ENCODE measurements around the gene MEIS2. TPM values are rescaled to one million over a fixed set of nuclear protein-coding genes. Genes with fewer than 3 reads are reported as not detected.

MEIS2 gene
- total RNA-seq, 1 donor from 2014 or later: 35.6 TPM

DNA sequence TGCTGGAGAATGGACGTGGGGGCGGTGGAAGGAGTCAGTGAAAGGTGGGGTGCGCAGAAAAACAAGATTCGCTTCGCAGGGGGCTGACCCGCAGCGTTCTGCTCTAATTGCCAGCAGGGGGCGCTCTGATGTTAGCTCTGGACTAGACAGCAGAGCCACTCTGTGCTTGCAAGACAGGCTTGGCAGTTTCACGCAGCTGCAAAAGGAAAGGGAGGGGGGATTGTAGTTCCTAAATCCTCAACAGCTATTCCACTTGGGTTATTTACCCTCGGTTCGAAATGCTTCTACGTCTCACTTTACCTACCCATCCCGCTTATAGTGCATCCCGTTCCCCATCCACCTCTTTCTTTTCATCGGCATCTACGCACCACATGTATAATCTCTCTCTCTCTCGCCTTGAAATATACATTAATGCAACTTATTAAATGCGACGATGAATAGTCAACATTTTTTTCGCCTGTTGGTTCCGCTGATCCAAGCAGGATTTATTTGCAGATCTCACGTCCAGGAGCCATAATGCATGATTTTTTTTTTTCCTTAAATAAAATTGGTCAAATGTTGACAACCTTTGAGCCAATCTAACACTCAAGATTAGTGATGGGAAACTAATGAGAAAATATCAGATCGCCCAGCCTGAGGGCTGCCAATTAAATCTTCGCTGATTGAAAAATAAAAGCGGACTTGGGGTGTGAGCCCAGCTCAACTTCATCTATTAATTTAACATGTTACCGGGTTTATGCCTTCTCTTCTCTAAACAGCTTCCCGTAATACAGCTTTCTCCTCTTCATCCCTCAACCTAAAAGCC, 216.4 kb downstream of the MEIS2 start:
- peaks cover 91% of the 10 kb centered on the region for H3K27me3 ChIP-seq (ENCODE audit: insufficient read depth, low read length)
- peak overlapping the region; percentile 60 for H3K4me3 Mint-ChIP-seq (ENCODE audit: unreplicated experiment)
- peaks cover 3% of the 10 kb centered on the region for H3K9me3 ChIP-seq (ENCODE audit: insufficient read depth, low read depth, low read length)
- peak overlapping the region; percentile 80 for H3K4me2 ChIP-seq (ENCODE audit: low read length)
- no peak overlapping the region for H3K27ac Mint-ChIP-seq (ENCODE audit: unreplicated experiment)
- TF ChIP-seq, protein P1, sequence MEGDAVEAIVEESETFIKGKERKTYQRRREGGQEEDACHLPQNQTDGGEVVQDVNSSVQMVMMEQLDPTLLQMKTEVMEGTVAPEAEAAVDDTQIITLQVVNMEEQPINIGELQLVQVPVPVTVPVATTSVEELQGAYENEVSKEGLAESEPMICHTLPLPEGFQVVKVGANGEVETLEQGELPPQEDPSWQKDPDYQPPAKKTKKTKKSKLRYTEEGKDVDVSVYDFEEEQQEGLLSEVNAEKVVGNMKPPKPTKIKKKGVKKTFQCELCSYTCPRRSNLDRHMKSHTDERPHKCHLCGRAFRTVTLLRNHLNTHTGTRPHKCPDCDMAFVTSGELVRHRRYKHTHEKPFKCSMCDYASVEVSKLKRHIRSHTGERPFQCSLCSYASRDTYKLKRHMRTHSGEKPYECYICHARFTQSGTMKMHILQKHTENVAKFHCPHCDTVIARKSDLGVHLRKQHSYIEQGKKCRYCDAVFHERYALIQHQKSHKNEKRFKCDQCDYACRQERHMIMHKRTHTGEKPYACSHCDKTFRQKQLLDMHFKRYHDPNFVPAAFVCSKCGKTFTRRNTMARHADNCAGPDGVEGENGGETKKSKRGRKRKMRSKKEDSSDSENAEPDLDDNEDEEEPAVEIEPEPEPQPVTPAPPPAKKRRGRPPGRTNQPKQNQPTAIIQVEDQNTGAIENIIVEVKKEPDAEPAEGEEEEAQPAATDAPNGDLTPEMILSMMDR (IDR thresholded peaks at IDR 0.05; ENCODE audit: insufficient read depth, low read depth, low read length): peak; percentile 82
- TF ChIP-seq EZH2 (IDR thresholded peaks at IDR 0.05; ENCODE audit: insufficient read depth, low read length): no peak
- H3K79me2 ChIP-seq (ENCODE audit: insufficient read depth, low read length): no peaks in the 10 kb centered on the region
- FAIRE-seq (peak; percentile 34), DNase-seq (ENCODE audit: low read depth) (peak; percentile 79)
- H3K4me3 ChIP-seq (ENCODE audit: insufficient read depth, low read depth, low read length): peak overlapping the region; percentile 55
- no peak overlapping the region for H3K27ac ChIP-seq (ENCODE audit: low read depth, low read length)
- H3K36me3 ChIP-seq (ENCODE audit: insufficient read depth, low read length): no peaks in the 10 kb centered on the region
- H3K9me3 Mint-ChIP-seq (ENCODE audit: unreplicated experiment): peaks cover 9% of the 10 kb centered on the region
- peaks cover 8% of the 10 kb centered on the region for H3K4me1 Mint-ChIP-seq (ENCODE audit: low read depth, unreplicated experiment)
- H4K20me1 ChIP-seq (ENCODE audit: insufficient read depth, low read length): peaks cover 4% of the 10 kb centered on the region
- H3K27me3 Mint-ChIP-seq (ENCODE audit: low read depth, unreplicated experiment): peaks cover 98% of the 10 kb centered on the region
- peaks cover 22% of the 10 kb centered on the region for H3K4me1 ChIP-seq (ENCODE audit: insufficient read depth, low read length)
- peak overlapping the region; percentile 39 for H3K9ac ChIP-seq (ENCODE audit: low read length)
- no peak overlapping the region for H2AFZ ChIP-seq (ENCODE audit: low read depth, low read length)
- H3K36me3 Mint-ChIP-seq (ENCODE audit: low read depth, unreplicated experiment): peaks cover 2% of the 10 kb centered on the region

DNA sequence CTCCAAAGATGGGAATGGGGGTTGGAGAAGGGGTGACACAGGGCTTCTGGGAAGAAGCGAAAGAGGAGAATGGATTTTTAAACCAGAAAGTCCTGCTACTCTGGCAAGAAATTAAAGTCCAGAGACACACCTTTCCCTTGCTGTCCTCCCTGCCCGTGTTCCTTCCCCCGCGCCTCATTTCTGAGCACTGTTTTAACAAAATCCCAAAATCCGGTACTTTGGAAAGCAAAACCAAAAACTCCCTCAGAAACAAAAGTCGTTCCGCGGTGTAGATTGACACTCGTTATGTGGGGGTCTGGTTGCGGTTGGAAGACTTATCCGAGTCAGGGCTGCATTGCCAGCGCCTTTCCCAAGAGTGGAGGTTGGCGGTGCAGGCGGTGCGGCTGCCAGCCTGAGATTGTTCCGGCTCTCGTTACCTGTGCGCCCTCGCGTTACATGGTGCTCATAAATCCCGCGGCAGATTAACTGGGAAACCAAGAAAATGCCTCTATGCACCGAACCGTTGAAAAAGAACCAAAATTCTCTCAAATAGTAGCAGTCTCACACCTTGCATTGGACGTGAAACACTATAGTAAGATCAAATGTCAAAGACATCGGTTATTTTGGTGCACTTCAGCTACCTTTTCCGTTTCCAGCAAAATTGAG, 217.7 kb downstream of the MEIS2 start:
- Histone ChIP-seq H3K36me3 (ENCODE audit: insufficient read depth, low read length) (no peaks in the 10 kb centered on the region), H4K20me1 (ENCODE audit: insufficient read depth, low read length) (peaks cover 4% of the 10 kb centered on the region), H3K27me3 (ENCODE audit: insufficient read depth, low read length) (peaks cover 87% of the 10 kb centered on the region), H3K9ac (ENCODE audit: low read length) (peak overlapping the region; percentile 45), H3K4me3 (ENCODE audit: insufficient read depth, low read depth, low read length) (peak overlapping the region; percentile 52), H3K27ac (ENCODE audit: low read depth, low read length) (no peak overlapping the region), H3K4me1 (ENCODE audit: insufficient read depth, low read length) (peaks cover 9% of the 10 kb centered on the region), H2AFZ (ENCODE audit: low read depth, low read length) (no peak overlapping the region), H3K4me2 (ENCODE audit: low read length) (peak overlapping the region; percentile 80), H3K79me2 (ENCODE audit: insufficient read depth, low read length) (no peaks in the 10 kb centered on the region), H3K9me3 (ENCODE audit: insufficient read depth, low read depth, low read length) (peaks cover 3% of the 10 kb centered on the region)
- DNase-seq (ENCODE audit: low read depth) (no peak), FAIRE-seq (no peak)
- Mint-ChIP-seq H3K27ac (ENCODE audit: unreplicated experiment) (no peak overlapping the region), H3K4me3 (ENCODE audit: unreplicated experiment) (no peak overlapping the region), H3K4me1 (ENCODE audit: low read depth, unreplicated experiment) (peaks cover 8% of the 10 kb centered on the region), H3K27me3 (ENCODE audit: low read depth, unreplicated experiment) (peaks cover 98% of the 10 kb centered on the region), H3K9me3 (ENCODE audit: unreplicated experiment) (peaks cover 9% of the 10 kb centered on the region), H3K36me3 (ENCODE audit: low read depth, unreplicated experiment) (peaks cover 2% of the 10 kb centered on the region)
- peak; percentile 47 for TF ChIP-seq EZH2 (IDR thresholded peaks at IDR 0.05; ENCODE audit: insufficient read depth, low read length)
- TF ChIP-seq, protein P1 (IDR thresholded peaks at IDR 0.05; ENCODE audit: insufficient read depth, low read depth, low read length): no peak

Data from astrocyte (in vitro differentiated cells and primary cell).